HG02798 (cell line): ENCODE data around the gene MUC5B.
"Not testable (repeated sequence)": the region's sequence is repeated elsewhere in the genome, so short reads cannot be mapped to it uniquely, and the experiment has no call there.

ENCODE experiments used
- ATAC-seq: cut with Tn5 transposase; IDR thresholded peaks from one replicate; pipeline ENCODE4 v1.9.1; 2021; ENCODE audit warnings: mild to moderate bottlenecking; ENCODE audit not compliant: unreplicated experiment, poor library complexity

Gene MUC5B

GRCh38 chr11:1260023-1260501, 37.2 kb downstream of the MUC5B start:
- no peak for ATAC-seq

GRCh38 chr11:1260620-1261019, 37.8 kb downstream of the MUC5B start:
- ATAC-seq: no peak

GRCh38 chr11:1261241-1262071, 38.6 kb downstream of the MUC5B start:
- no peak for ATAC-seq

- peak; percentile 77 for ATAC-seq
Measured at GRCh38 chr11:1262172-1263006, 39.5 kb downstream of the MUC5B start.

- ATAC-seq: no peak
Measured at GRCh38 chr11:1263010-1263409, 40.1 kb downstream of the MUC5B start.

- not testable (repeated sequence) for ATAC-seq
Measured at GRCh38 chr11:1264444-1264843, 41.6 kb downstream of the MUC5B start.

GRCh38 chr11:1265480-1265879, 42.6 kb downstream of the MUC5B start:
- not testable (repeated sequence) for ATAC-seq

- ATAC-seq: not testable (repeated sequence)
Measured at GRCh38 chr11:1266976-1267375, 44.1 kb downstream of the MUC5B start.

GRCh38 chr11:1267441-1268100, 44.7 kb downstream of the MUC5B start:
- no peak for ATAC-seq

GRCh38 chr11:1269957-1270356, 47.1 kb downstream of the MUC5B start:
- ATAC-seq: no peak

- no peak for ATAC-seq
Measured at GRCh38 chr11:1270476-1270875, 47.6 kb downstream of the MUC5B start.

- no peak for ATAC-seq
Measured at GRCh38 chr11:1271002-1271401, 48.1 kb downstream of the MUC5B start.

- no peak for ATAC-seq
Measured at GRCh38 chr11:1271406-1271805, 48.5 kb downstream of the MUC5B start.

- no peak for ATAC-seq
Measured at GRCh38 chr11:1271927-1272326, 49.1 kb downstream of the MUC5B start.

- no peak for ATAC-seq
Measured at GRCh38 chr11:1272531-1272930, 49.7 kb downstream of the MUC5B start.

- no peak for ATAC-seq
Measured at GRCh38 chr11:1274501-1274900, 51.6 kb downstream of the MUC5B start.

GRCh38 chr11:1275021-1275420, 52.2 kb downstream of the MUC5B start:
- no peak for ATAC-seq

GRCh38 chr11:1276041-1276790, 53.4 kb downstream of the MUC5B start:
- no peak for ATAC-seq

GRCh38 chr11:1276866-1277615, 54.2 kb downstream of the MUC5B start:
- no peak for ATAC-seq
